OCI-LY3 (cell line): ENCODE results near the gene CKS2.

Experiments used
- EZH2phosphoT487 ChIP-seq: fragments of 200-600 bp; shearing (Covaris generic); IDR thresholded peaks from 2 replicates; pipeline ENCODE4 v1.6.1; 2018; ENCODE audit warnings: antibody characterized with exemption, mixed run types, low read depth
- TF ChIP-seq, protein P1 (sequence below): fragments of 200-600, 300-600 bp; sonication (generic); IDR thresholded peaks from 2 replicates; pipeline ENCODE4 v1.5.1; 2014; ENCODE audit warnings: antibody characterized with exemption, low read length, low read depth

DNA sequence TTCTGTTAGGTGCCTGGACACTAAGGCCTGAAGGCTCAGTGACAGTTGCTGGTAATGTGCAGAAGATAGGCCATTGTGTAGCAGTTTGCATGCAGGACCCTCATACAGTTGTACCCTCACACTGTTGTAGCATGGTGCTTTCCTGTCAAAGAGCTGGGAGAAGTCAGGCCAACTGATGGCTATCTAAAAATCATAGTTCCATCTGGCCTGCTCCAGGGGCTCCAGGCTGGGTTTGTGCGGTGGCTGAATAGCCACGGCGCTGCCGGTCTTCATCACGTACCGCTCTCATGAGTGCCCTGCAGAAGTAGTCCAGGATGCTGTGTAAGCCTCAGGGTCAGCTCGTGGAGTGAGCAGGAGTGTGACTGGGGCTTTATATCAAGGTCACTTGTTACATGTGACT lies 19.5 kb downstream of the CKS2 start:
- TF ChIP-seq, protein P1, sequence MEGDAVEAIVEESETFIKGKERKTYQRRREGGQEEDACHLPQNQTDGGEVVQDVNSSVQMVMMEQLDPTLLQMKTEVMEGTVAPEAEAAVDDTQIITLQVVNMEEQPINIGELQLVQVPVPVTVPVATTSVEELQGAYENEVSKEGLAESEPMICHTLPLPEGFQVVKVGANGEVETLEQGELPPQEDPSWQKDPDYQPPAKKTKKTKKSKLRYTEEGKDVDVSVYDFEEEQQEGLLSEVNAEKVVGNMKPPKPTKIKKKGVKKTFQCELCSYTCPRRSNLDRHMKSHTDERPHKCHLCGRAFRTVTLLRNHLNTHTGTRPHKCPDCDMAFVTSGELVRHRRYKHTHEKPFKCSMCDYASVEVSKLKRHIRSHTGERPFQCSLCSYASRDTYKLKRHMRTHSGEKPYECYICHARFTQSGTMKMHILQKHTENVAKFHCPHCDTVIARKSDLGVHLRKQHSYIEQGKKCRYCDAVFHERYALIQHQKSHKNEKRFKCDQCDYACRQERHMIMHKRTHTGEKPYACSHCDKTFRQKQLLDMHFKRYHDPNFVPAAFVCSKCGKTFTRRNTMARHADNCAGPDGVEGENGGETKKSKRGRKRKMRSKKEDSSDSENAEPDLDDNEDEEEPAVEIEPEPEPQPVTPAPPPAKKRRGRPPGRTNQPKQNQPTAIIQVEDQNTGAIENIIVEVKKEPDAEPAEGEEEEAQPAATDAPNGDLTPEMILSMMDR, result no peak
- no peak for TF ChIP-seq EZH2phosphoT487
